Fibroblast of villous mesenchyme (primary cell): ENCODE results near the gene BHLHE40. TPM values are rescaled to one million over a fixed set of nuclear protein-coding genes. Genes with fewer than 3 reads are reported as not detected.
"Not testable (repeated sequence)": the region's sequence is repeated elsewhere in the genome, so short reads cannot be mapped to it uniquely, and the experiment has no call there.

Source experiments
- DNase-seq: peaks from one replicate; pipeline ENCODE4 v3.0.0-alpha.2; 2010; ENCODE audit warnings: low read depth
- H3K4me3 ChIP-seq: 2 replicates; pipeline ENCODE4 v1.5.1; 2011; ENCODE audit warnings: low read depth, mild to moderate bottlenecking, low read length
- CTCF ChIP-seq: IDR thresholded peaks from 2 replicates; pipeline ENCODE4 v1.5.1; 2012; ENCODE audit warnings: low read depth, mild to moderate bottlenecking, low read length; ENCODE audit not compliant: insufficient read depth
- total RNA-seq: library from RNA; depleted of rRNA; stranded (reverse); fragments of >200 nt; gene quantifications from 2 replicates; pipeline ENCODE4 v1.2.3, GENCODE V29; 2012

Gene BHLHE40
- total RNA-seq, 1 donor = 53.5 TPM

- TF ChIP-seq CTCF = no peak
- no peak for DNase-seq
- no peak overlapping the region for H3K4me3 ChIP-seq
These were observed 21.3 kb upstream of the BHLHE40 start for GRCh38 chr3:4957978-4958377.

- no peak overlapping the region for H3K4me3 ChIP-seq
- no peak for DNase-seq
- no peak for TF ChIP-seq CTCF
These were observed 20.1 kb upstream of the BHLHE40 start for GRCh38 chr3:4959180-4959579.

- H3K4me3 ChIP-seq, DNase-seq: not testable (repeated sequence)
These were observed 17.4 kb upstream of the BHLHE40 start for GRCh38 chr3:4961865-4962264.

- TF ChIP-seq CTCF = no peak
- H3K4me3 ChIP-seq = no peak overlapping the region
- DNase-seq = peak; percentile 62
These were observed 15.3 kb upstream of the BHLHE40 start for GRCh38 chr3:4963669-4964570.

- not testable (repeated sequence) for H3K4me3 ChIP-seq, DNase-seq
These were observed 13.2 kb upstream of the BHLHE40 start for GRCh38 chr3:4966006-4966405.

- H3K4me3 ChIP-seq = not testable (repeated sequence)
These were observed 11.6 kb upstream of the BHLHE40 start for GRCh38 chr3:4967683-4968082.

GRCh38 chr3:4971437-4971836 lies 7.8 kb upstream of the BHLHE40 start:
- H3K4me3 ChIP-seq, DNase-seq: not testable (repeated sequence)

More at GRCh38 chr3:4967683-4968082, 11.6 kb upstream of the BHLHE40 start:
- not testable (repeated sequence) for DNase-seq

- DNase-seq = no peak
- no peak overlapping the region for H3K4me3 ChIP-seq
- no peak for TF ChIP-seq CTCF
These were observed 7.4 kb upstream of the BHLHE40 start for GRCh38 chr3:4971838-4972237.
